ENCODE data around the gene CDH4.

CDH4 gene

GRCh38 chr20:61512475-61512874, 260.4 kb downstream of the CDH4 start:
- in situ Hi-C loops (cut with HindIII; ENCODE audit: low sequenced_read_pairs), result no loop called here
- no peak overlapping the region for H3K4me3 ChIP-seq (ENCODE audit: low read depth, low read length)
- no peak for TF ChIP-seq CTCF (IDR thresholded peaks at IDR 0.05; ENCODE audit: low read depth, low read length)
- DNase-seq (ENCODE audit: low read depth, low spot score), result no peak

GRCh38 chr20:61513124-61514017, 261.3 kb downstream of the CDH4 start:
- H3K4me3 ChIP-seq (ENCODE audit: low read depth, low read length), result no peak overlapping the region
- in situ Hi-C loops (cut with HindIII; ENCODE audit: low sequenced_read_pairs), result no loop called here
- DNase-seq (ENCODE audit: low read depth, low spot score), result no peak
- no peak for TF ChIP-seq CTCF (IDR thresholded peaks at IDR 0.05; ENCODE audit: low read depth, low read length)

- no peak overlapping the region for H3K4me3 ChIP-seq (ENCODE audit: low read depth, low read length)
- no peak for TF ChIP-seq CTCF (IDR thresholded peaks at IDR 0.05; ENCODE audit: low read depth, low read length)
- in situ Hi-C loops (cut with HindIII; ENCODE audit: low sequenced_read_pairs), result no loop called here
- DNase-seq (ENCODE audit: low read depth, low spot score), result no peak
Measured at GRCh38 chr20:61514018-61514365, 261.9 kb downstream of the CDH4 start.

GRCh38 chr20:61514396-61514795, 262.3 kb downstream of the CDH4 start:
- H3K4me3 ChIP-seq (ENCODE audit: low read depth, low read length), result no peak overlapping the region
- in situ Hi-C loops (cut with HindIII; ENCODE audit: low sequenced_read_pairs), result no loop called here
- no peak for DNase-seq (ENCODE audit: low read depth, low spot score)
- TF ChIP-seq CTCF (IDR thresholded peaks at IDR 0.05; ENCODE audit: low read depth, low read length), result no peak

- DNase-seq (ENCODE audit: low read depth, low spot score), result no peak
- no peak overlapping the region for H3K4me3 ChIP-seq (ENCODE audit: low read depth, low read length)
- TF ChIP-seq CTCF (IDR thresholded peaks at IDR 0.05; ENCODE audit: low read depth, low read length), result no peak
- in situ Hi-C loops (cut with HindIII; ENCODE audit: low sequenced_read_pairs), result no loop called here
Measured at GRCh38 chr20:61514805-61515505, 262.9 kb downstream of the CDH4 start.

- TF ChIP-seq CTCF (IDR thresholded peaks at IDR 0.05; ENCODE audit: low read depth, low read length), result no peak
Measured at GRCh38 chr20:61515922-61516321, 263.9 kb downstream of the CDH4 start.

More at GRCh38 chr20:61515922-61516321, 263.9 kb downstream of the CDH4 start:
- in situ Hi-C loops (cut with HindIII; ENCODE audit: low sequenced_read_pairs), result no loop called here
- H3K4me3 ChIP-seq (ENCODE audit: low read depth, low read length), result no peak overlapping the region
- DNase-seq (ENCODE audit: low read depth, low spot score), result no peak

Measured in astrocyte of the spinal cord (primary cell).